Activated CD8-positive, alpha-beta T cell treated with anti-CD3 and anti-CD28 coated beads, Interleukin-2, amount 10 ng/mL, durations not matched to agents 7 days and 5 days (primary cell): Measurements from ENCODE around the gene NCKAP5. TPM values are rescaled to one million over a fixed set of nuclear protein-coding genes. Genes with fewer than 3 reads are reported as not detected.
"Not testable (repeated sequence)": the region's sequence is repeated elsewhere in the genome, so short reads cannot be mapped to it uniquely, and the experiment has no call there.

Source experiments
- ATAC-seq: fragments of 150-1000 bp; cut with Tn5 transposase; one replicate; pipeline ENCODE4 v1.10.0; 2021; ENCODE audit warnings: moderate library complexity
- CTCF ChIA-PET: fragments of 350-600 bp; sonication (Branson Sonifier 250); formaldehyde crosslinking; loops from one replicate; lab custom pipeline; 2021; ENCODE audit warnings: antibody characterized with exemption; lab: Charles Lee
- POLR2A ChIA-PET: fragments of 350-600 bp; sonication (Branson Sonifier 250); formaldehyde crosslinking; loops from one replicate; lab custom pipeline; 2021; ENCODE audit warnings: antibody characterized with exemption; lab: Charles Lee
- DNase-seq: peaks from one replicate; pipeline ENCODE4 v3.0.0-alpha.2; 2020
- H3K27ac Mint-ChIP-seq: one replicate; pipeline ENCODE4 v1.8.0; 2021; ENCODE audit warnings: mild to moderate bottlenecking, mixed read lengths
- H3K27me3 Mint-ChIP-seq: one replicate; pipeline ENCODE4 v1.8.0; 2021; ENCODE audit warnings: low read depth, mixed read lengths
- H3K36me3 Mint-ChIP-seq: one replicate; pipeline ENCODE4 v1.8.0; 2021; ENCODE audit warnings: low read depth, mixed read lengths
- H3K4me1 Mint-ChIP-seq: one replicate; pipeline ENCODE4 v1.8.0; 2021; ENCODE audit warnings: low read depth, mixed read lengths
- H3K4me3 Mint-ChIP-seq: one replicate; pipeline ENCODE4 v1.8.0; 2021; ENCODE audit warnings: mild to moderate bottlenecking, mixed read lengths
- H3K9me3 Mint-ChIP-seq: one replicate; pipeline ENCODE4 v1.8.0; 2022; ENCODE audit warnings: mixed read lengths; ENCODE audit not compliant: insufficient read depth
- total RNA-seq, 2 experiments: library from RNA; stranded (reverse); gene quantifications; one replicate each; pipeline ENCODE4 v1.2.3, GENCODE V29; 2021

The NCKAP5 gene
- total RNA-seq, 2 experiments from 2014 or later, result not detected

DNA sequence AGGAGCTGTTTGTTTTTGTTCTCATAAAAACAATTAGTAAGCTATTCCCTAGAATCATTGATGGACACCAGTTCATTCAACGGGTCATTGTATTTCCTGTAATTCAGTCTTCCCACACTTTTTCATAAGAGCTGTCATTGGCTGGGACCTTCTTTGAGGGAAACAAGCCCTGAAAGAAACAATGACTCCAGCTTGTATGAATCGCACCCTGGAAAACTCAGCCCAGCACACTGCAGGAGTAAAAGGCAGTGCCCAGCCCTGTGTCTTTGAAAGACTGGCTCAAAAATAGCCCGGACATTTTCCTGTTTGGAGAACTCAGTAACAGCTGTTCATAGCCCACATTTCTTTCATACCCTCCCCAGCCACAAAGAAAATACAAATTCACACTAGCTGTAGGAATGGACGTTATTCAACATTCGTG, 81.5 kb downstream of the NCKAP5 start:
- Mint-ChIP-seq H3K27me3 (no peaks in the 10 kb centered on the region), H3K4me3 (no peak overlapping the region), H3K4me1 (no peaks in the 10 kb centered on the region), H3K27ac (no peak overlapping the region), H3K9me3 (no peaks in the 10 kb centered on the region), H3K36me3 (no peaks in the 10 kb centered on the region)
- no peak for DNase-seq
- ChIA-PET POLR2A (no interaction called here), CTCF (no interaction called here)
- no peak for ATAC-seq

- no peak overlapping the region for H3K27ac Mint-ChIP-seq
- no peaks in the 10 kb centered on the region for H3K4me1 Mint-ChIP-seq
- H3K9me3 Mint-ChIP-seq, result no peaks in the 10 kb centered on the region
- H3K27me3 Mint-ChIP-seq, result no peaks in the 10 kb centered on the region
- ChIA-PET POLR2A (no interaction called here), CTCF (no interaction called here)
- ATAC-seq (no peak), DNase-seq (no peak)
- no peak overlapping the region for H3K4me3 Mint-ChIP-seq
- H3K36me3 Mint-ChIP-seq, result no peaks in the 10 kb centered on the region
These were observed 82.4 kb downstream of the NCKAP5 start for GRCh38 chr2:133485868-133486267.

GRCh38 chr2:133484784-133485183, 83.5 kb downstream of the NCKAP5 start:
- Mint-ChIP-seq H3K4me3 (no peak overlapping the region), H3K4me1 (no peaks in the 10 kb centered on the region), H3K9me3 (no peaks in the 10 kb centered on the region), H3K27me3 (no peaks in the 10 kb centered on the region), H3K27ac (no peak overlapping the region), H3K36me3 (no peaks in the 10 kb centered on the region)
- ATAC-seq, result no peak
- ChIA-PET CTCF (no interaction called here), POLR2A (no interaction called here)
- DNase-seq, result no peak

DNA sequence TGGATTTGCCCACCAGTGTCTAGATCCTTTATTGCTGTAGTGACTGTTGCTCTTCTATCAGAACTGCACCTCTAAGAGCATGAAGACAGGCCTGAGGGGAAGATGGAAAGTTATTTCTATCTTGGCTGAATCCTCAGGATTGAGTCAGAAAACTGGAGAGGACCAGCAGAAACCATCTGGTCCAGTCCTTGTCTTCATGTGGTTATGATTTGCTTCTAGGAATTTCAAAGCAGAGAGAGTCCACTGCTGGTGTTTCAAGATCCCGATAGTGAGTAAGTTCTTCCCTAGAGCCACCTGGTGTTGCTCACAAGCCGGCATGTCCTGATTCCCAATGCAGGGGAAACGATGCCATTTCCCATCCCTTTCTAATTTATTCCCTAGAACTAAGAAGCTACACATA, 84.2 kb downstream of the NCKAP5 start:
- H3K27me3 Mint-ChIP-seq, result no peaks in the 10 kb centered on the region
- H3K4me1 Mint-ChIP-seq, result no peaks in the 10 kb centered on the region
- no peak for DNase-seq
- H3K9me3 Mint-ChIP-seq, result no peaks in the 10 kb centered on the region
- CTCF ChIA-PET, result no interaction called here
- H3K36me3 Mint-ChIP-seq, result no peaks in the 10 kb centered on the region
- no peak overlapping the region for H3K27ac Mint-ChIP-seq
- POLR2A ChIA-PET, result no interaction called here
- no peak overlapping the region for H3K4me3 Mint-ChIP-seq
- no peak for ATAC-seq

DNA sequence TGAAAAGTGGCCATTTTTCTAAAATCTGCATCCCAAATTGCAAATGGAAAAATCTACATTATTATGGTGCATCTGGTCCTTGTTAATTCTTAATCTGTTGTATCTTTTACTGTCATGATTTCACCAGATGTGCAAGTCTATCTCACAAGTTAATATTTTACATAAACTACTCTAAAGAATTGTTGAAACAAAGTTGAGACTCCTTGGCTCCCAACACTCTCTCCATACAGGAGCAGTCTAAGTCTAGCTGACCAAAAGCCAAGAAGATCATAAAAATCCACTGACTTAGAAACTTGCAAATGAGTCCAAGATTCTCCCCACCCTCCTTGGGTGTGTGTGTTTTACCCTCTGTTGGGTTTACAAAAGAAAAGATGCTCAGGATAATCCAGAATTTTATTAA, 85.1 kb downstream of the NCKAP5 start:
- H3K9me3 Mint-ChIP-seq, result no peaks in the 10 kb centered on the region
- CTCF ChIA-PET, result no interaction called here
- ATAC-seq (no peak), DNase-seq (no peak)
- H3K27me3 Mint-ChIP-seq, result no peaks in the 10 kb centered on the region
- no peaks in the 10 kb centered on the region for H3K4me1 Mint-ChIP-seq
- no peaks in the 10 kb centered on the region for H3K36me3 Mint-ChIP-seq
- no peak overlapping the region for H3K4me3 Mint-ChIP-seq
- POLR2A ChIA-PET, result no interaction called here
- H3K27ac Mint-ChIP-seq, result no peak overlapping the region

- H3K9me3 Mint-ChIP-seq, result no peaks in the 10 kb centered on the region
- no peak overlapping the region for H3K4me3 Mint-ChIP-seq
- no peaks in the 10 kb centered on the region for H3K4me1 Mint-ChIP-seq
- POLR2A ChIA-PET, result no interaction called here
- CTCF ChIA-PET, result no interaction called here
- no peak overlapping the region for H3K27ac Mint-ChIP-seq
- no peaks in the 10 kb centered on the region for H3K27me3 Mint-ChIP-seq
- no peak for ATAC-seq
- DNase-seq, result no peak
- H3K36me3 Mint-ChIP-seq, result no peaks in the 10 kb centered on the region
These were observed 87.4 kb downstream of the NCKAP5 start for GRCh38 chr2:133480707-133481429.

- Mint-ChIP-seq H3K27me3 (no peaks in the 10 kb centered on the region), H3K27ac (no peak overlapping the region), H3K36me3 (no peaks in the 10 kb centered on the region), H3K4me1 (no peaks in the 10 kb centered on the region), H3K4me3 (no peak overlapping the region), H3K9me3 (no peaks in the 10 kb centered on the region)
- DNase-seq (no peak), ATAC-seq (no peak)
- ChIA-PET POLR2A (no interaction called here), CTCF (no interaction called here)
These were observed 90.7 kb downstream of the NCKAP5 start for GRCh38 chr2:133477616-133477990.

- ChIA-PET POLR2A (no interaction called here), CTCF (no interaction called here)
- ATAC-seq, result no peak
- Mint-ChIP-seq H3K27me3 (no peaks in the 10 kb centered on the region), H3K9me3 (no peaks in the 10 kb centered on the region), H3K4me1 (no peaks in the 10 kb centered on the region), H3K4me3 (no peak overlapping the region), H3K36me3 (no peaks in the 10 kb centered on the region), H3K27ac (no peak overlapping the region)
- DNase-seq, result no peak
These were observed 91.2 kb downstream of the NCKAP5 start for GRCh38 chr2:133476931-133477615.

DNA sequence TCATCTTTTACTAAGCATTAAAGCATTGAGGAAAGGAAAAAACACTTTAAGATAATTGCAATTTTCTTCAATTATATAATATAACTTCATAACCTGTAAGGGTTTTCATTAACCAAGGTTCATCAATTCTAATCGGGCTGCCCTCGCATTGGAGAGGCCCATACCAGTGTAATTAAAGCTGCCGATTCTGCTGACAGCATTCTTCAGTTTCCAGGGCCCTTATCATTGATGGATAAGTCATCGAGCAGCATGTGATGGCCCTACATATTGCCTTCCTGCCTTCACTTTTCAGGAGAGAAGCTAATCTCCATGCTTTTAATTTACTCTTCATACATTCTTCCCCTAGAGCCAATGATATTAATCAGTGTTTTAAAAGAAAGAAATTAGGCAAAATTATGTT, 92.0 kb downstream of the NCKAP5 start:
- no peaks in the 10 kb centered on the region for H3K9me3 Mint-ChIP-seq
- H3K27me3 Mint-ChIP-seq, result no peaks in the 10 kb centered on the region
- no peaks in the 10 kb centered on the region for H3K36me3 Mint-ChIP-seq
- POLR2A ChIA-PET, result no interaction called here
- H3K4me1 Mint-ChIP-seq, result no peaks in the 10 kb centered on the region
- DNase-seq (no peak), ATAC-seq (no peak)
- no peak overlapping the region for H3K4me3 Mint-ChIP-seq
- CTCF ChIA-PET, result no interaction called here
- no peak overlapping the region for H3K27ac Mint-ChIP-seq

GRCh38 chr2:133475610-133476009, 92.7 kb downstream of the NCKAP5 start:
- DNase-seq (no peak), ATAC-seq (no peak)
- H3K27me3 Mint-ChIP-seq, result no peaks in the 10 kb centered on the region
- no peak overlapping the region for H3K4me3 Mint-ChIP-seq
- no peaks in the 10 kb centered on the region for H3K9me3 Mint-ChIP-seq
- no peak overlapping the region for H3K27ac Mint-ChIP-seq
- H3K4me1 Mint-ChIP-seq, result no peaks in the 10 kb centered on the region
- CTCF ChIA-PET, result no interaction called here
- H3K36me3 Mint-ChIP-seq, result no peaks in the 10 kb centered on the region
- POLR2A ChIA-PET, result no interaction called here

DNA sequence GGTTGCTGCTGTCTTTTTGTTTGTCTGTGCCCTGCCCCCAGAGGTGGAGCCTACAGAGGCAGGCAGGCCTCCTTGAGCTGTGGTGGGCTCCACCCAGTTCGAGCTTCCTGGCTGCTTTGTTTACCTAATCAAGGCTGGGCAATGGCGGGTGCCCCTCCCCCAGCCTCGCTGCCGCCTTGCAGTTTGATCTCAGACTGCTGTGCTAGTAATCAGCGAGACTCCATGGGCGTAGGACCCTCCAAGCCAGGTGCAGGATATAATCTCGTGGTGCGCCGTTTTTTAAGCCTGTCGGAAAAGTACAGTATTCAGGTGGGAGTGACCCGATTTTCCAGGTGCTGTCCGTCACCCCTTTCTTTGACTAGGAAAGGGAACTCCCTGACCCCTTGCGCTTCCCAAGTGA, 97.8 kb downstream of the NCKAP5 start:
- ATAC-seq, H3K4me1 Mint-ChIP-seq, H3K36me3 Mint-ChIP-seq, H3K9me3 Mint-ChIP-seq, H3K27ac Mint-ChIP-seq, H3K4me3 Mint-ChIP-seq, CTCF ChIA-PET, POLR2A ChIA-PET, H3K27me3 Mint-ChIP-seq, DNase-seq: not testable (repeated sequence)

DNA sequence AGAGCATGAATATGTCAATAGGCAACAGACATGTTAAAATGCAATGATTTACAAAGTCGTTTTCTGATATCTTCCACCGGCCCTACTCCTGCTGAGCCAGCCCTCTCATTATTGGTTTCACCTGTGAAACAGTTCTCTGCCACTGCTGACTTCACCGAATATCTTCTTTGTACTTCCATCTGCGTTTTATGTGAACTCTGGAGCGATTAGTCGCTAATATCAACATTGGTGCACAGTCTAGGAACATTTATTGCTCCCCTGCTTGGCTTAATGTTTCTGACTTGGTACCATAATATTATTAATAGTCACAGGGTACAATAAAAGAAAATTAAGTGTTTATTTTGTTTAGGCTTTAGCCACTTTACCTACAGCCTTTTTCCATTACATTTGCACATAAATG, 105.5 kb downstream of the NCKAP5 start:
- no peak overlapping the region for H3K4me3 Mint-ChIP-seq
- H3K36me3 Mint-ChIP-seq, result no peaks in the 10 kb centered on the region
- no peak for DNase-seq
- H3K4me1 Mint-ChIP-seq, result no peaks in the 10 kb centered on the region
- ATAC-seq, result no peak
- no peak overlapping the region for H3K27ac Mint-ChIP-seq
- ChIA-PET POLR2A (no interaction called here), CTCF (no interaction called here)
- no peaks in the 10 kb centered on the region for H3K27me3 Mint-ChIP-seq
- H3K9me3 Mint-ChIP-seq, result no peaks in the 10 kb centered on the region
